Activated naive CD8-positive, alpha-beta T cell treated with anti-CD3 and anti-CD28 coated beads, Interleukin-2, amount 10 ng/mL, durations not matched to agents 7 days and 5 days (primary cell): ENCODE measurements around the gene WIF1. TPM values are rescaled to one million over a fixed set of nuclear protein-coding genes. Genes with fewer than 3 reads are reported as not detected.

Experiments used
- total RNA-seq, 2 experiments: library from RNA; stranded (reverse); gene quantifications; one replicate each; pipeline ENCODE4 v1.2.3, GENCODE V29; 2021

Gene WIF1
- total RNA-seq, 2 experiments from 2014 or later = not detected

Other genes with a start within 250 kb of the WIF1 start
- 10 to 100 TPM; 46.0 to 49.6 TPM for gene LEMD3, start 48.3 kb upstream of the WIF1 start, total RNA-seq
- gene MSRB3, start 157.4 kb upstream of the WIF1 start, total RNA-seq = not detected